Measurements from ENCODE around the gene OR51B4.
"Not testable (repeated sequence)": the region's sequence is repeated elsewhere in the genome, so short reads cannot be mapped to it uniquely, and the experiment has no call there.

OR51B4 gene

GRCh38 chr11:5294342-5294995 is 7.3 kb downstream of the OR51B4 start:
- in situ Hi-C loops (cut with MboI; ENCODE audit: low sequenced_read_pairs) = not testable (repeated sequence)

DNA sequence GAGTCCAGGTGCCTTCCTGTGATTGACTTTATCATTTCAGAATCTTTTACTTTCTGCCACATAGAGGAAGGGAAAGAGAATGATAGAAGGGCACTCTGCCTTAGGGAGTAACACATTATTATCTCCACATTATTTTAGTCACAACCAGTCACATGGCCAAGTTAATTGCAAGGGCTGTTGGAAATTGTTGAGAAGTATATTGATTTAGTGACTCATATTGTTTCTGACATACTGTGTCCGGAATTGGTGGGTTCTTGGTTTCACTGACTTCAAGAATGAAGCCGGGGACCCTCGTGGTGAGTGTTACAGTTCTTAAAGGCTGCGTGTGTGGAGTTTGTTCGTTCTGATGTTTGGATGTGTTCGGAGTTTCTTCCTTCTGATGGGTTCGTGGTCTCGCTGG is 8.7 kb downstream of the OR51B4 start:
- in situ Hi-C loops (cut with MboI; ENCODE audit: low sequenced_read_pairs) = no loop called here

DNA sequence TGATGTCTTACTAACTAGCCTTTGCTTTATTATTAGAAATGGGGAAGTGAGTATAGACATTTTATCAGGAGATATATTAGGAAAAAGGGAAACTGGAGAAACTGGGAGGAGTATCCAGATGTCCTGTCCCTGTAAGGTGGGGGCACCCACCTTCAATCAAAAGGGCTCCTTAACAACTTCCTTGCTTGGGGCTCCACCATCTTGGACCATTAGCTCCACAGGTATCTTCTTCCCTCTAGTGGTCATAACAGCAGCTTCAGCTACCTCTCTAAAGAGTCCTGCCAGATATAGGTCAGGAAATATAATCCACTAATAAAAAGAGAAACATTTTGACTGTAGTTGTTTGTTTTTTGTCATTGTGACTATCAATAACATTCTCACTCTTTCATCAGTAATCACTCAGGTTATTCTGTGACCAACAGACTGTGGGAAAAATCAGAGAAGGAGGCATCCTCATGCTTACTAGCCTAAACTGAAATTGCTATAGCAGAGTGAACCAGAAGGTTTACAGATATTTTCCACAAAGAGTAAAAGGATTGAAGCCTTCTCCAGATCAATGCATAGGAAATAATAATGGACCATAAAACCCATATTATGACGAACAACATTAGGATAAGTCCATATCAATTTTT is 10.4 kb downstream of the OR51B4 start:
- in situ Hi-C loops (cut with MboI; ENCODE audit: low sequenced_read_pairs) = no loop called here

GRCh38 chr11:5290106-5290505 is 11.6 kb downstream of the OR51B4 start:
- in situ Hi-C loops (cut with MboI; ENCODE audit: low sequenced_read_pairs) = no loop called here

DNA sequence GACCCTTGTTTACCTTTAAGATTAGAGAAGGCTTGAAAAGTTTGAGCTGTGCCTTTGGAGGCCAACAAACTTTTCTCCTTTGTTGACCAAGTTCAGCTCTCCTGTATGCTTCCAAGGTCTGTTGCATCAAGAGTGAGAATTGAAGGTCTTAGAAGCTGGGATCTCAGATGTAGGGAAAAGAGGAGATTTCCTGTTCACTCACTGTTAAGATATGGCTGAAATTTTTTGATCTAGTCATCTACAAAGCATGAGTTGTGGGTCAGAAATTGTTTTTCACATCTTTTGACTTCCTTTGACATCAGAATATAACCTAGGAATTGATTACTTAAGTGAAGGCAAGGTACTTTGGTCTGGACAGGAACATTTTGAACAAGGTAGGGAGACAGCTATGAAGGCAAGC is 12.1 kb downstream of the OR51B4 start:
- in situ Hi-C loops (cut with MboI; ENCODE audit: low sequenced_read_pairs) = no loop called here

- in situ Hi-C loops (cut with MboI; ENCODE audit: low sequenced_read_pairs) = no loop called here
Observed at GRCh38 chr11:5288906-5289550, 12.7 kb downstream of the OR51B4 start.

DNA sequence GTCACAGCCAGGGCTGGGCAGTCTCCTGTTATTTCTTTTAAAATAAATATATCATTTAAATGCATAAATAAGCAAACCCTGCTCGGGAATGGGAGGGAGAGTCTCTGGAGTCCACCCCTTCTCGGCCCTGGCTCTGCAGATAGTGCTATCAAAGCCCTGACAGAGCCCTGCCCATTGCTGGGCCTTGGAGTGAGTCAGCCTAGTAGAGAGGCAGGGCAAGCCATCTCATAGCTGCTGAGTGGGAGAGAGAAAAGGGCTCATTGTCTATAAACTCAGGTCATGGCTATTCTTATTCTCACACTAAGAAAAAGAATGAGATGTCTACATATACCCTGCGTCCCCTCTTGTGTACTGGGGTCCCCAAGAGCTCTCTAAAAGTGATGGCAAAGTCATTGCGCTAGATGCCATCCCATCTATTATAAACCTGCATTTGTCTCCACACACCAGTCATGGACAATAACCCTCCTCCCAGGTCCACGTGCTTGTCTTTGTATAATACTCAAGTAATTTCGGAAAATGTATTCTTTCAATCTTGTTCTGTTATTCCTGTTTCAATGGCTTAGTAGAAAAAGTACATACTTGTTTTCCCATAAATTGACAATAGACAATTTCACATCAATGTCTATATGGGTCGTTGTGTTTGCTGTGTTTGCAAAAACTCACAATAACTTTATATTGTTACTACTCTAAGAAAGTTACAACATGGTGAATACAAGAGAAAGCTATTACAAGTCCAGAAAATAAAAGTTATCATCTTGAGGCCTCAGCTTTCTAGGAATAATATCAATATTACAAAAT is 13.4 kb downstream of the OR51B4 start:
- in situ Hi-C loops (cut with MboI; ENCODE audit: low sequenced_read_pairs) = no loop called here

DNA sequence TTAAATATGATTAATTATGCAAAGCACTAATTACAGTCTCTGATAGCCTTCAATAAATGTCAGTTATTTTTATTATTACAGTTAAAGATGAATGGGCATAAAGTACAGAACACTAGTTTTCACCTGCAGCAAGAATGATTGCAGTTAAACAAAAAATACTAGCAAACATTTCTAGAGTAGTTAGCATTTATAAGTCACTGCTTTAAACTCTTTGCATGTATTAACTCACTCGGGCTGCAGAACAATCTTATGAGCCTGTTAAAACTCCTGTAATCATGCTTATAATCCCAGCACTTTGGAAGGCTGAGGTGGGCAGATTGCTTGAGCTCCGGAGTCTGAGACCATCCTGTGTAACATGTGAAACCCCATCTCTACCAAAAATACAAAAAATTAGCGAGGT is 14.8 kb downstream of the OR51B4 start:
- in situ Hi-C loops (cut with MboI; ENCODE audit: low sequenced_read_pairs) = no loop called here

DNA sequence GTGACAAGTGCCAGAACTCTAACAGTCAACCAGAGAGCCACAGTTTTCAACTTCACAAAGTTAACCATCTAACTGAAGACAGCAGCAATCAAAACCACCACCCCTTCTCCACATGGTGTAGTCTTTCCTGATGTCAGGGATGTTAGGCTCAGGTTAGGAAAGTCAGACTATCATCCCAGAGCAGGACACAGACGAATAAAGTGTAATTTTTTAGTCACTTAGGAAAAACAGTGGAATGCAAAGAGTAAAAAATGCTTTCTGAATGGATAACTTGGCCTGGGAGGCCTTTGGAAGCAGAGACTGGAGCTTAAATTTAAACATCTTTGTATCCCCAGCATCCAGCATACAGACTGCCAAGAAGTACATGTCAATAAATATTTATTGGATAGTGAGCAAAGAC is 15.4 kb downstream of the OR51B4 start:
- in situ Hi-C loops (cut with MboI; ENCODE audit: low sequenced_read_pairs) = no loop called here

DNA sequence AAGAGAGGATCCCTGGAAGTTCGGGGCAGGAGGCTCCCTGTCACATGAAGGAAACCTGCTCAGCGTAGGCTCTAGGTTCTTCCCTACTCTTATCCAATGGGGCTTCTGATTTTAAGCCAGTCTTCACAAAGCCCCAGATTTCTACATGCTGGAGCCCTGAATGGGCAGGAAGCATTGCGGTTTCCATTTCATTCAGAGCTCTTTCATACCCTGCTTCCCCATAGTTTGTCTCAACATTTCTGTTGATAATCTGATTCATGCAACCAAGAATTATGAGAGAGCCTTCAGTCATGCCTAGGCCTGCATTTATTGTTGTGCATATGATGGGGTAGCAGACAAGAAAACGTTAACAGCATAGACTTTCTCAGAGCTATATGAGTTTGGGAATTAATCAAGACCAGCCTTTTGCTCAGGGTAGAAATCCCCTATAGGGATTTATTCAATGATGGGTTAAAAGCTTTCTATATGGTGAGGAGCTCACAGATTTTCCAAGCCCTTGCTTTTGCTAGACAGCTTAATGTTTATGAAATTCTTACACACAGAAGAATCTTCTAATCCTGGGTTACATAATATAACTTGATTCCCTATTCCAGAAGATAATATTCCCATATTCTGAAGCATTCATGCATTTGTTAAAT is 15.9 kb downstream of the OR51B4 start:
- in situ Hi-C loops (cut with MboI; ENCODE audit: low sequenced_read_pairs) = no loop called here

DNA sequence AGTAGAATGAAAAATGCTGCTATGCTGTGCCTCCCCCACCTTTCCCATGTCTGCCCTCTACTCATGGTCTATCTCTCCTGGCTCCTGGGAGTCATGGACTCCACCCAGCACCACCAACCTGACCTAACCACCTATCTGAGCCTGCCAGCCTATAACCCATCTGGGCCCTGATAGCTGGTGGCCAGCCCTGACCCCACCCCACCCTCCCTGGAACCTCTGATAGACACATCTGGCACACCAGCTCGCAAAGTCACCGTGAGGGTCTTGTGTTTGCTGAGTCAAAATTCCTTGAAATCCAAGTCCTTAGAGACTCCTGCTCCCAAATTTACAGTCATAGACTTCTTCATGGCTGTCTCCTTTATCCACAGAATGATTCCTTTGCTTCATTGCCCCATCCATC is 17.1 kb downstream of the OR51B4 start:
- in situ Hi-C loops (cut with MboI; ENCODE audit: low sequenced_read_pairs) = no loop called here

DNA sequence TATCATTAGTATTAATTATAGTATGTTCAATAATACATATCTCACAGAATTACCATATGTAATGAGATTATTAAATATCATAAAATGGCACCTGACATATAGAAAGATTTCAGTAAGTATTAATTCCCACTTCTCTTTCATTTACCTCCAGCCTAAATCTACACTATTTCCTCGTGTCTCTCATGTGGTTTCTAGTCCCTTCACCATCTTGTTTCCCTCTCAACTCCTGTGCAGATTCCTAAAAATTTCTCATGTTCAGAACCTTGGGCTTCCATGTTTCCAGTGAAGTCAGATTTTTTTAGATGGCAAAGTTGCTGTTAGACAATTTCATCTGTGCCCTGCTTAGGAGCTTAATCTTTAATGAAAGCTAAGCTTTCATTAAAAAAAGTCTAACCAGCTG is 17.9 kb downstream of the OR51B4 start:
- in situ Hi-C loops (cut with MboI; ENCODE audit: low sequenced_read_pairs) = no loop called here

DNA sequence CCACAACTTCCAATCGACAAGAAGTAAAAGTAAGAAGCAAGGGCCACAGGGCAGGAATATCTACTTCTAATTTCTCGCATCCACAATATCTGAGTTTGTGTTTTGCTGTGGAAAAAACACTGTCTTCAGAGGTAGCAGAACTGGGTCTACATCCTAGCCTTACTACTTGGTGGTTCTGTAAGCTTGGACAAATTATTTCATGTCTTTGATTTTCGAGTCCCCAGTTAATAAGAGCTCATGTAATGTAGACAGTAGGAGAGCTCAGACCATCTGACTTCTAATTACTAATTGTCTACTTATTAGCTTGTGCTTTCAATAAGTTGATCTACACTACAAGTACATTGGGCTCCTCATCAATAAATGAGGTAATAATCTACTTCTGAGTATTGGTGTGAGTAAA is 18.7 kb downstream of the OR51B4 start:
- in situ Hi-C loops (cut with MboI; ENCODE audit: low sequenced_read_pairs) = no loop called here

DNA sequence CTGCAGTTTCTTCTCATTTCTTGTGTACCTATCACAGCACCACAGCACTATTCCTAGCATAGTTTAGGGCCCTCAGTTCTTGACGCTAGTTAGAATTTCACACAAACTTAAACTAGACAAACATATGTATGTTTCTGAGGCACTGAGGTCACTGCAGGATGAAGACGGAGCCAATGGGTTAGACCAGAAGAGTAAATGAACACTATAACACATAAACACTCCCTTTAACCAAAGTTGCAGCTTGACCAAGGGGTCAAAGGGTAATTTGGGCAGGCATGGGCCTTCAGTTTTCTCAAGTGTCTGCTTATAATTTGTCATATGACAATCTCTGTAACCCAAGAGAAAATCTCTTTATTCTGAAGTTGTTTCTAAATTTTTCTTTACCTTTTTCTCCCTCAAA is 19.1 kb downstream of the OR51B4 start:
- in situ Hi-C loops (cut with MboI; ENCODE audit: low sequenced_read_pairs) = no loop called here

GRCh38 chr11:5281596-5281995 is 20.1 kb downstream of the OR51B4 start:
- in situ Hi-C loops (cut with MboI; ENCODE audit: low sequenced_read_pairs) = no loop called here

- in situ Hi-C loops (cut with MboI; ENCODE audit: low sequenced_read_pairs) = no loop called here
Observed at GRCh38 chr11:5280582-5281102, 21.1 kb downstream of the OR51B4 start.

DNA sequence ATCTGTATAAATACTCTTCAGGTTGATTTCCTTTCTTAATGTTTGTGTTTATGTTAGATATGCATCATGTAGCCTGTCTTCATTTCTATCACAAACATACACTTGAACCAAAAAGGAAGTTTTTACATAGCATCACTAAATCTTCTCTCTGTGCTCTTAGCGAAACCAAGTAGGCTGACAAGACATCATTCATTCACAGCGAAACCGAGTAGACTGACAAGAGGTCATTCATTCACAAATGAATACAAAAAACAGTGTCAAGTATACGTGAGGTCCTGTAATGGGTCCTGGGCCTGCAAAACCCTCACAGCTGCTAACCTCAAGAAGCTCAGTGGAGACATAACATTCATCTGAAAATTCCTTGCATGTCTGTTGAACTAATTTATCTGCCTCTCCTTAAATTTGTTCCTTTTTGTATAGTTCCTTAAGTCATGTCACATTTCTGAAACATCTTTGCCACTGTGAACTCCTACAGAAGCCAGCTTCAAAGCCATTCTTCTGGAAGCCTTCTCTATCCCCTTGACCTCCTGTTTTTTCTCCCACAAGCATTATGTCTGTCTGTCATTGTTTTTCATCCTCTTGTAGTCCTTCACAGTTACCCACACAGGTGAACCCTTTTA is 22.2 kb downstream of the OR51B4 start:
- in situ Hi-C loops (cut with MboI; ENCODE audit: low sequenced_read_pairs) = no loop called here

- in situ Hi-C loops (cut with MboI; ENCODE audit: low sequenced_read_pairs) = no loop called here
Observed at GRCh38 chr11:5277807-5278382, 23.9 kb downstream of the OR51B4 start.

- in situ Hi-C loops (cut with MboI; ENCODE audit: low sequenced_read_pairs) = no loop called here
Observed at GRCh38 chr11:5276697-5277096, 25.0 kb downstream of the OR51B4 start.
